ENCODE measurements around the gene PPARG.

- TF ChIP-seq CTCF (conservative IDR thresholded peaks at IDR 0.05) (no peak), EZH2 (IDR thresholded peaks at IDR 0.05; ENCODE audit: low read depth) (no peak)
Measured at GRCh38 chr3:12455740-12456139, 166.9 kb downstream of the PPARG start.
